GM19025 (cell line): Measurements from ENCODE around the gene AK4.
"Not testable (repeated sequence)": the region's sequence is repeated elsewhere in the genome, so short reads cannot be mapped to it uniquely, and the experiment has no call there.

Source experiments
- ATAC-seq: cut with Tn5 transposase; IDR thresholded peaks from one replicate; pipeline ENCODE4 v1.9.1; 2021; ENCODE audit warnings: mild to moderate bottlenecking, low read depth, moderate library complexity; ENCODE audit not compliant: unreplicated experiment

The AK4 gene

GRCh38 chr1:65237088-65237487 lies 89.1 kb downstream of the AK4 start:
- ATAC-seq, result not testable (repeated sequence)

- ATAC-seq, result no peak
Observed at GRCh38 chr1:65237503-65237902, 89.5 kb downstream of the AK4 start.

GRCh38 chr1:65238010-65238409 lies 90.0 kb downstream of the AK4 start:
- no peak for ATAC-seq

GRCh38 chr1:65243491-65243890 lies 95.5 kb downstream of the AK4 start:
- no peak for ATAC-seq

GRCh38 chr1:65245295-65245694 lies 97.3 kb downstream of the AK4 start:
- no peak for ATAC-seq

GRCh38 chr1:65247419-65248359 lies 99.7 kb downstream of the AK4 start:
- ATAC-seq, result no peak

GRCh38 chr1:65250826-65251225 lies 102.8 kb downstream of the AK4 start:
- no peak for ATAC-seq

GRCh38 chr1:65253800-65254319 lies 105.9 kb downstream of the AK4 start:
- ATAC-seq, result no peak

- peak; percentile 98 for ATAC-seq
Observed at GRCh38 chr1:65254320-65255034, 106.5 kb downstream of the AK4 start.

GRCh38 chr1:65255035-65255655 lies 107.1 kb downstream of the AK4 start:
- no peak for ATAC-seq

- ATAC-seq, result no peak
Observed at GRCh38 chr1:65255656-65256050, 107.7 kb downstream of the AK4 start.

GRCh38 chr1:65256860-65257708 lies 109.1 kb downstream of the AK4 start:
- ATAC-seq, result no peak

GRCh38 chr1:65258106-65258505 lies 110.1 kb downstream of the AK4 start:
- no peak for ATAC-seq

GRCh38 chr1:65259816-65260215 lies 111.8 kb downstream of the AK4 start:
- ATAC-seq, result no peak

- ATAC-seq, result peak; percentile 52
Observed at GRCh38 chr1:65260851-65261473, 113.0 kb downstream of the AK4 start.

- ATAC-seq, result no peak
Observed at GRCh38 chr1:65263286-65263685, 115.3 kb downstream of the AK4 start.

GRCh38 chr1:65264197-65264929 lies 116.4 kb downstream of the AK4 start:
- ATAC-seq, result no peak

- no peak for ATAC-seq
Observed at GRCh38 chr1:65265296-65265650, 117.3 kb downstream of the AK4 start.
